Measurements from ENCODE around the gene RUNX2.

GRCh38 chr6:45677381-45678284 lies 349.5 kb downstream of the RUNX2 start:
- TF ChIP-seq CTCF (IDR thresholded peaks at IDR 0.05; ENCODE audit: poor library complexity) = no peak
- TF ChIP-seq EZH2 (IDR thresholded peaks at IDR 0.05; ENCODE audit: borderline replicate concordance) = no peak

All from hepatocyte (in vitro differentiated cells).